ENCODE results near the gene KLHL29.

- TF ChIP-seq CTCF (IDR thresholded peaks at IDR 0.05; ENCODE audit: insufficient read depth, low read length) (no peak), REST (IDR thresholded peaks at IDR 0.05; ENCODE audit: insufficient replicate concordance, low read depth) (no peak), SPI1 (IDR thresholded peaks at IDR 0.05; ENCODE audit: borderline replicate concordance, low read depth) (no peak), POLR2AphosphoS5 (IDR thresholded peaks at IDR 0.05; ENCODE audit: low read depth) (no peak)
Observed at GRCh38 chr2:23751747-23752265, 366.8 kb downstream of the KLHL29 start.

Data from HL-60 (cell line).